Erythroblast (primary cell): ENCODE results near the gene DRC7.

Source experiments
- DNase-seq, 2 experiments: peaks; one replicate each; lab custom pipeline; 2025; lab: John Stamatoyannopoulos, UW
- GATA1 ChIP-seq: IDR thresholded peaks from 2 replicates; pipeline ENCODE4 v1.6.1; 2011; ENCODE audit warnings: low read depth, mild to moderate bottlenecking, control low read depth, low read length, moderate library complexity
- POLR2A ChIP-seq: IDR thresholded peaks from 2 replicates; pipeline ENCODE4 v1.6.1; 2011; ENCODE audit warnings: mild to moderate bottlenecking, low read length

Gene DRC7

GRCh38 chr16:57749856-57750452 lies 55.3 kb downstream of the DRC7 start:
- DNase-seq: no peak
- TF ChIP-seq POLR2A: no peak
- no peak for TF ChIP-seq GATA1

- no peak for DNase-seq
- TF ChIP-seq POLR2A (no peak), GATA1 (no peak)
Observed at GRCh38 chr16:57750796-57751538, 56.4 kb downstream of the DRC7 start.

GRCh38 chr16:57751539-57752202 lies 57.1 kb downstream of the DRC7 start:
- DNase-seq: no peak
- TF ChIP-seq POLR2A (no peak), GATA1 (no peak)

- no peak for DNase-seq
- no peak for TF ChIP-seq POLR2A
- no peak for TF ChIP-seq GATA1
Observed at GRCh38 chr16:57752203-57752580, 57.6 kb downstream of the DRC7 start.

GRCh38 chr16:57752581-57753447 lies 58.2 kb downstream of the DRC7 start:
- TF ChIP-seq POLR2A (no peak), GATA1 (no peak)
- no peak for DNase-seq

GRCh38 chr16:57753448-57754353 lies 59.1 kb downstream of the DRC7 start:
- TF ChIP-seq POLR2A (no peak), GATA1 (no peak)
- DNase-seq: no peak

- DNase-seq: no peak
- TF ChIP-seq POLR2A (no peak), GATA1 (no peak)
Observed at GRCh38 chr16:57754354-57755060, 59.9 kb downstream of the DRC7 start.

GRCh38 chr16:57755061-57755684 lies 60.6 kb downstream of the DRC7 start:
- TF ChIP-seq POLR2A (no peak), GATA1 (no peak)
- DNase-seq: no peak

- no peak for TF ChIP-seq GATA1
- no peak for TF ChIP-seq POLR2A
Observed at GRCh38 chr16:57755726-57756423, 61.3 kb downstream of the DRC7 start.

GRCh38 chr16:57756424-57757325 lies 62.1 kb downstream of the DRC7 start:
- no peak for TF ChIP-seq POLR2A
- TF ChIP-seq GATA1: no peak
- no peak for DNase-seq

More at GRCh38 chr16:57755726-57756423, 61.3 kb downstream of the DRC7 start:
- DNase-seq: no peak
